ENCODE results near the gene DAAM1. TPM values are rescaled to one million over a fixed set of nuclear protein-coding genes. Genes with fewer than 3 reads are reported as not detected.

The DAAM1 gene
- total RNA-seq, 4 donors from 2014 or later, result 25.3 to 47.2 (median 37.8) TPM

GRCh38 chr14:59356767-59357166 lies 168.3 kb downstream of the DAAM1 start:
- Histone ChIP-seq H3K27me3 (no peaks in the 10 kb centered on the region), H3K27ac (peak overlapping the region; percentile 34 to 93 (median 78)), H3K4me3 (replicated peaks in 1 of 3) (no peak overlapping the region), H3K36me3 (peaks cover 0 to 5% of the 10 kb centered on the region in 2 donors), H3K9me3 (no peaks in the 10 kb centered on the region), H3K4me1 (peaks cover 18 to 50% of the 10 kb centered on the region in 2 donors)
- DNase-seq, result no peak
- 82 to 84% methylated on average over 3 of the region's 3 CpGs for WGBS, 2 donors
- intact Hi-C loops (cut with DNase I), result no loop called here
- TF ChIP-seq, protein P1, sequence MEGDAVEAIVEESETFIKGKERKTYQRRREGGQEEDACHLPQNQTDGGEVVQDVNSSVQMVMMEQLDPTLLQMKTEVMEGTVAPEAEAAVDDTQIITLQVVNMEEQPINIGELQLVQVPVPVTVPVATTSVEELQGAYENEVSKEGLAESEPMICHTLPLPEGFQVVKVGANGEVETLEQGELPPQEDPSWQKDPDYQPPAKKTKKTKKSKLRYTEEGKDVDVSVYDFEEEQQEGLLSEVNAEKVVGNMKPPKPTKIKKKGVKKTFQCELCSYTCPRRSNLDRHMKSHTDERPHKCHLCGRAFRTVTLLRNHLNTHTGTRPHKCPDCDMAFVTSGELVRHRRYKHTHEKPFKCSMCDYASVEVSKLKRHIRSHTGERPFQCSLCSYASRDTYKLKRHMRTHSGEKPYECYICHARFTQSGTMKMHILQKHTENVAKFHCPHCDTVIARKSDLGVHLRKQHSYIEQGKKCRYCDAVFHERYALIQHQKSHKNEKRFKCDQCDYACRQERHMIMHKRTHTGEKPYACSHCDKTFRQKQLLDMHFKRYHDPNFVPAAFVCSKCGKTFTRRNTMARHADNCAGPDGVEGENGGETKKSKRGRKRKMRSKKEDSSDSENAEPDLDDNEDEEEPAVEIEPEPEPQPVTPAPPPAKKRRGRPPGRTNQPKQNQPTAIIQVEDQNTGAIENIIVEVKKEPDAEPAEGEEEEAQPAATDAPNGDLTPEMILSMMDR (IDR thresholded peaks at IDR 0.05), result no peak
- no peak for TF ChIP-seq POLR2A (IDR thresholded peaks at IDR 0.05)

GRCh38 chr14:59358102-59358501 lies 169.6 kb downstream of the DAAM1 start:
- intact Hi-C loops (cut with DNase I), result no loop called here
- Histone ChIP-seq H3K4me1 (peaks cover 18 to 50% of the 10 kb centered on the region in 2 donors), H3K36me3 (peaks cover 0 to 5% of the 10 kb centered on the region in 2 donors), H3K9me3 (no peaks in the 10 kb centered on the region), H3K27ac (peak overlapping the region; percentile 78 to 93 (median 90)), H3K27me3 (no peaks in the 10 kb centered on the region), H3K4me3 (replicated peaks in 1 of 3) (no peak overlapping the region)
- 17 to 63% methylated on average over 1 of the region's 1 CpG for WGBS, 2 donors
- TF ChIP-seq POLR2A (IDR thresholded peaks at IDR 0.05), result peak in 1 of 2 donors; percentile 9
- TF ChIP-seq, protein P1 (IDR thresholded peaks at IDR 0.05), result no peak
- DNase-seq, result peak; percentile 79 to 80

- H3K4me3 ChIP-seq (replicated peaks in 1 of 3), result no peak overlapping the region
- peaks cover 18 to 50% of the 10 kb centered on the region in 2 donors for H3K4me1 ChIP-seq
- intact Hi-C loops (cut with DNase I), result no loop called here
- no peaks in the 10 kb centered on the region for H3K27me3 ChIP-seq
- TF ChIP-seq POLR2A (IDR thresholded peaks at IDR 0.05), result no peak
- TF ChIP-seq, protein P1 (IDR thresholded peaks at IDR 0.05), result no peak
- WGBS, 2 donors, result 94 to 100% methylated on average over 1 of the region's 1 CpG
- no peak for DNase-seq
- peaks cover 0 to 5% of the 10 kb centered on the region in 2 donors for H3K36me3 ChIP-seq
- no peaks in the 10 kb centered on the region for H3K9me3 ChIP-seq
- H3K27ac ChIP-seq, result peak overlapping the region; percentile 78 to 93 (median 90)
These were observed 170.3 kb downstream of the DAAM1 start for GRCh38 chr14:59358784-59359183.

- TF ChIP-seq, protein P1 (IDR thresholded peaks at IDR 0.05), result no peak
- no peak for TF ChIP-seq POLR2A (IDR thresholded peaks at IDR 0.05)
- intact Hi-C loops (cut with DNase I), result loop anchor here (5.0 kb wide), 1 partner anchor 172 kb away; the partner anchor contains the start of gene DAAM1
- H3K36me3 ChIP-seq, result peaks cover 0 to 5% of the 10 kb centered on the region in 2 donors
- H3K4me3 ChIP-seq (replicated peaks in 1 of 3), result no peak overlapping the region
- no peaks in the 10 kb centered on the region for H3K9me3 ChIP-seq
- DNase-seq, result no peak
- H3K4me1 ChIP-seq, result peaks cover 18 to 50% of the 10 kb centered on the region in 2 donors
- no peaks in the 10 kb centered on the region for H3K27me3 ChIP-seq
- peak overlapping the region; percentile 79 to 93 (median 90) for H3K27ac ChIP-seq
- 71% methylated on average over 4 of the region's 4 CpGs for WGBS, 2 donors
These were observed 171.1 kb downstream of the DAAM1 start for GRCh38 chr14:59359431-59360124.

GRCh38 chr14:59360233-59360632 lies 171.8 kb downstream of the DAAM1 start:
- Histone ChIP-seq H3K27me3 (no peaks in the 10 kb centered on the region), H3K4me3 (replicated peaks in 1 of 3) (no peak overlapping the region), H3K27ac (peak overlapping the region; percentile 78 to 90 (median 79)), H3K9me3 (no peaks in the 10 kb centered on the region), H3K4me1 (peaks cover 18 to 50% of the 10 kb centered on the region in 2 donors), H3K36me3 (peaks cover 0 to 5% of the 10 kb centered on the region in 2 donors)
- intact Hi-C loops (cut with DNase I), result loop anchor here (5.0 kb wide), 1 partner anchor 173 kb away; the partner anchor contains the start of gene DAAM1
- DNase-seq, result no peak
- no peak for TF ChIP-seq POLR2A (IDR thresholded peaks at IDR 0.05)
- TF ChIP-seq, protein P1 (IDR thresholded peaks at IDR 0.05), result no peak

All from thyroid gland (tissue), 4 donors.